Small intestine (tissue), 7 donors: Measurements from ENCODE around the gene AHCYL1. TPM values are rescaled to one million over a fixed set of nuclear protein-coding genes. Genes with fewer than 3 reads are reported as not detected.
A peak's percentile ranks its signal among the peaks of the same experiment; 100 is the strongest.

Experiments
- DNase-seq, 2 donors: peaks; one replicate each; pipeline versions ENCODE4 v3.0.0 to v3.0.0-alpha.2; 2013
- FAIRE-seq: peaks from 2 replicates; lab custom pipeline; 2012; peaks lifted over from hg19 to GRCh38; lab: Jason Lieb, UNC
- H3K27ac ChIP-seq, 3 donors: one replicate each; pipeline ENCODE4 v1.5.1; 2013; ENCODE audit warnings: low read length in 2 of 3, mild to moderate bottlenecking in 2 of 3, control low read depth in 1 of 3, inconsistent platforms in 1 of 3, low read depth in 1 of 3, moderate library complexity in 1 of 3
- H3K27me3 ChIP-seq, 3 donors: one replicate each; pipeline ENCODE4 v1.6.1; 2013; ENCODE audit warnings: low read length in 3 of 3, inconsistent platforms in 1 of 3; ENCODE audit not compliant: control insufficient read depth in 3 of 3, insufficient read depth in 3 of 3
- H3K36me3 ChIP-seq, 3 donors: one replicate each; pipeline ENCODE4 v1.6.1; 2013; ENCODE audit warnings: low read length in 3 of 3, inconsistent platforms in 1 of 3, low read depth in 1 of 3, mild to moderate bottlenecking in 1 of 3, moderate library complexity in 1 of 3; ENCODE audit not compliant: control insufficient read depth in 3 of 3, insufficient read depth in 2 of 3
- H3K4me1 ChIP-seq, 3 donors: one replicate each; pipeline ENCODE4 v1.6.1; 2013; ENCODE audit warnings: low read length in 2 of 3, inconsistent platforms in 1 of 3, low read depth in 1 of 3, mild to moderate bottlenecking in 1 of 3, moderate library complexity in 1 of 3; ENCODE audit not compliant: control insufficient read depth in 3 of 3, insufficient read depth in 2 of 3
- H3K4me3 ChIP-seq, 3 donors: one replicate each; pipeline ENCODE4 v1.5.1; 2013; ENCODE audit warnings: low read length in 3 of 3, control low read depth in 1 of 3, inconsistent platforms in 1 of 3, low read depth in 1 of 3, mild to moderate bottlenecking in 1 of 3, moderate library complexity in 1 of 3
- H3K9me3 ChIP-seq, 2 donors: one replicate each; pipeline ENCODE4 v1.6.1; 2013; ENCODE audit warnings: low read depth in 1 of 2, low read length in 1 of 2; ENCODE audit not compliant: control insufficient read depth in 2 of 2, insufficient read depth in 1 of 2
- WGBS, 3 donors: extraction: QIAGEN DNeasy Blood & Tissue Kit; methylation state at CpG; one replicate each; pipeline ENCODE4 v1.1.7; 2013; 5-methylcytosine and 5-hydroxymethylcytosine counted together
- polyA plus RNA-seq, 4 donors: library from polyadenylated mRNA; stranded (reverse) in 3 of 4; unstranded in 1 of 4; fragments of 200-250 nt in 3 of 4; fragments of 120-200 nt in 1 of 4; gene quantifications; one replicate each; pipeline versions ENCODE4 v1.2.1 to v1.2.3, GENCODE V29; 2013
- donor health status: healthy with polysubstance abuse.
- donor health status: control.
- donor health status: control.
- donor health status: Bipolar disorder and iron deficiency.
- donor health status: healthy.

AHCYL1 gene
- polyA plus RNA-seq, 4 donors, result 67.6 to 159 (median 96.8) TPM

DNA sequence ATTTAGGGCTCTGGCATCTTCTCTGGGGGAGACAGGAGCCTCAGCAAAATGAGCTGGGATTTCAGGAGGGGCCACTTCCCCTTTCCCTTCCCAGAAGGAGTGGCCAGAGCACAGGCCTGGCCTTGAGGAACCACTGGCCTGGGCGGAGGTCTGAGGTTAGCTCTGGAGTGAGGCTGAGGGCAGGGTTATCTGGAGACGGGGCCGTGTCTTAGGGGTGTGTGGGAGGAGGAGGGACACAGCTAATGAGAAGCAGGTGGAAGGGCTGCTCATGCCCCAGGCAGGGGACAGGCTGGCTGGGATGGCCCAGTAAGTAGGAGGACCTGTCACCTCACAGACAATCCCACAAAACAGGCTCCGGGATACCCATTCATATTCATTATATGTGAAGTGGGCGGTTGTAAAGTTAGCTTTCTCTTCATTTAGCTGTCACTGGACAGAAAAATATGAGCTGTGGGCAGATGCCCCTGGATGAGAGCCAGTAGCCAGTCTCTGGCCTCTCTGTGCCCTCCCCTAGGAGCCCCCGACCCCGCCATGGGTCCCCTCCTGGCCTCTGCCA is 73.5 kb downstream of the AHCYL1 start:
- H3K4me3 ChIP-seq, result no peak overlapping the region
- no peaks in the 10 kb centered on the region for H3K9me3 ChIP-seq
- DNase-seq (no peak), FAIRE-seq (no peak)
- WGBS, 3 donors, result 75 to 89% (median 87%) methylated on average over 7 of the region's 7 CpGs
- H3K27ac ChIP-seq, result no peak overlapping the region
- H3K36me3 ChIP-seq, result peaks cover 7 to 85% (median 10%) of the 10 kb centered on the region in 3 donors
- H3K27me3 ChIP-seq, result no peaks in the 10 kb centered on the region
- H3K4me1 ChIP-seq, result peaks cover 0 to 2% (median 0%) of the 10 kb centered on the region in 3 donors

DNA sequence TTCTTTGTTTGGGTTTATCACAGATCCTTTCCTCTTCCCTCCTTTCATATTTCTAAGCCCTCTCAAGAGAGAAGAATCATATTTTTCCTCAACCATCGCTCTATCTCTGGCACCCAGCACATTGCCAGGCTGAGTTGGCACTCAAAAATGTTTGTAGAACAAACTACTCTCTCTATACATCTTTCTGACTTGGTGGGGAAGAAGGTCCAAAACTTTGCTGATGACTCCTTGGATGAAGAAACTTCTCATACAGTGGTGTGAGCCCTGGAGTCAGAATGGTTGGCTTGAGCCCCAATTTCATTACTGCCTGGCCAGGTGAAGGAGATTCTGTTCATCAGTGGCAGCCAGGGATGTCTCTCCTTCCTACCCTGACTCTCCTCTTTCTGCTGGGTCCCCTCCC is 74.0 kb downstream of the AHCYL1 start:
- 78 to 100% (median 82%) methylated on average over 1 of the region's 1 CpG for WGBS, 3 donors
- FAIRE-seq (no peak), DNase-seq (no peak)
- Histone ChIP-seq H3K36me3 (peaks cover 5 to 81% (median 10%) of the 10 kb centered on the region in 3 donors), H3K27ac (no peak overlapping the region), H3K27me3 (no peaks in the 10 kb centered on the region), H3K4me3 (no peak overlapping the region), H3K9me3 (no peaks in the 10 kb centered on the region), H3K4me1 (peaks cover 0 to 2% (median 0%) of the 10 kb centered on the region in 3 donors)

DNA sequence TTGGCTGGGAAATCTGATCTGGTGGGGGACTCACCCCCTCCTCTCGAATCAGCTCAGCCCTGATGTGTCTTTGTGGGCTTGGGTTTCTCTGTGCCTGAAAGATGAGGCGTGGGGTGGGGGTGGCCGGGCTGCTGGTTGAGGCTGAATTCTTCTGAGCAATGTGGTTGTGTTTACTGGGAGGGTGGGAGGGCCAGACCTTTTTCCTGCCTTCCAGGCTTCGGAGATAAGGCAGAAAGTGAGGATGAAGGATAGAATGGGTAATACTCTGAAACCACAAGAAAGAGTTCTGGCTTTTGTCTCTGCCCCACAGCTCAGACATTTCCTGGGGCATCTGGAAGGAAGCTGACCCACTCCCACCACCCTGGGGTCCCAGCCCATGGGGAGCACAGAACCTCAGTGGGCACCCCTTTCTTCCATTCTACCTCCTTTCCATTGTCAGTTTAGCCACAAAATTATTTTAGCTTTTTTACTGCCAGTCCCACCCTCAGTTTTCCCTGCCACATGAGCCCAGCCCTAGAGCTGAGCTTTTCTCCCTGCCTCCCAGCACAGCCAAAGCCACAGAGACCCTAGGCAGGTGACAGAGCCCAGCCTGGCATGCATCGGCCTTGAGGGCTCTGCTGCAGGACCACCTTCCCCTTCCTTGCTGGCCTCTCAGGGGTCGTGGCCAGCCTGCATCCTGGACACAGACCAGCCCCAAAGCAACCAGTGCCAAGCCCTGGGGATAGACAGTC is 74.7 kb downstream of the AHCYL1 start:
- peaks cover 0 to under 1% (median 0%) of the 10 kb centered on the region in 3 donors for H3K27me3 ChIP-seq
- H3K36me3 ChIP-seq, result peaks cover 4 to 77% (median 10%) of the 10 kb centered on the region in 3 donors
- no peak overlapping the region for H3K27ac ChIP-seq
- peaks cover 0 to 2% (median 0%) of the 10 kb centered on the region in 3 donors for H3K4me1 ChIP-seq
- FAIRE-seq (no peak), DNase-seq (no peak)
- 84 to 90% (median 86%) methylated on average over 6 of the region's 6 CpGs for WGBS, 3 donors
- H3K4me3 ChIP-seq, result no peak overlapping the region
- no peaks in the 10 kb centered on the region for H3K9me3 ChIP-seq

DNA sequence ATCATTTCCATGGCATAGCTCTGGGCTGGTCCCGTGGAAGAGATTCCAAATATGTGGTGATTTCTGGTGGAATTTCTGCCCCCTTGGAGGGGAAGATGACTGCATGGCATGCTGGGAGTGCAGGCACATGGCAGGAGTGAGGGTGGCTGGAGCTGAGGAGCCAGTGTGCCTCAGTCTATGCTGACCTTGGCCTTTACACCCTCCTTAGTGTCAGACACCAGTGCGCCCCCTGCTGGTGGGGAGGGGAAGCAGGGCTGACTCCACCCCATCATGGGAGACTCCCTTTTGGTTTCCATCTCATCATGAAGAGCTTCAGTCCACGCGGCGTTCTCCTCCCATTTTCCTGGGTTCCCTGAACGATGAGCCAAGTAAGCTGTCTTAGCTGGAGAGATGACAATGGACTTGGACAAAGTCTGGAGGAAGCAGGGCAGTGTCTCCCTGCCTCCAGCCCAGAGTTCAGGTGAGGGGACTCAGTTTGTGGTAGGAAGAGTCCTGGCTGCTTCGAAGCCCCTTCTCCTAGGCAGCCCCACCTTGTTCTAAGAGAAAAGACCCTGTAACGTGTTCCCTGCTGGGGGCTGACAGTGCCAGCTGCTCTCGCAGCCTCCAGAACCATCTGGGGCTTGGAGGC is 75.6 kb downstream of the AHCYL1 start:
- Histone ChIP-seq H3K4me1 (peaks cover 0 to 2% (median 0%) of the 10 kb centered on the region in 3 donors), H3K36me3 (peaks cover 4 to 68% (median 7%) of the 10 kb centered on the region in 3 donors), H3K27me3 (peaks cover 0 to 7% (median 0%) of the 10 kb centered on the region in 3 donors), H3K27ac (no peak overlapping the region), H3K9me3 (no peaks in the 10 kb centered on the region), H3K4me3 (no peak overlapping the region)
- DNase-seq (peak; percentile 25 to 43), FAIRE-seq (no peak)
- WGBS, 3 donors, result 87 to 92% (median 87%) methylated on average over 9 of the region's 9 CpGs

DNA sequence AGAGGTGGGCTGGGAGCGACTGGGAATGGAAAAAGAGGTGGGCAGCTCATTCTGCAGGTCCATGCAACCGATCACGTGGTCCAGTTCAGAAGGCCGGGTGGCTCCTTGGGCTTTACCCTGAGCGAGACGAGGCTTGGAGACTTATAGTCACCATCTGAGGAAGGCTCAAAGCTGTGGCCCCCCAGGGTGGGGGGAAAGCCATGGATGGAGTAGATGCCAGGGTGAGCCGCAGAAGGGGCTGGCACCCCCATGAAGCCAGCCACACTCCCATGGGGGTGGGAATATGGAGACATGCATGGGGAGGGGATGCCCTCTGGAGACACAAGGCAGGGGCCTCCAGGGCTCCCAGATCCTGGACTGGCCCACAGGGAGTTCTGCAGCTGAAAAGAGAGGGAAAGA is 76.1 kb downstream of the AHCYL1 start:
- DNase-seq (no peak), FAIRE-seq (no peak)
- Histone ChIP-seq H3K4me1 (peaks cover 0 to under 1% (median 0%) of the 10 kb centered on the region in 3 donors), H3K27me3 (peaks cover 0 to 9% (median 3%) of the 10 kb centered on the region in 3 donors), H3K27ac (no peak overlapping the region), H3K4me3 (no peak overlapping the region), H3K36me3 (peaks cover 3 to 63% (median 5%) of the 10 kb centered on the region in 3 donors), H3K9me3 (no peaks in the 10 kb centered on the region)
- 97 to 99% (median 97%) methylated on average over 7 of the region's 7 CpGs for WGBS, 3 donors

DNA sequence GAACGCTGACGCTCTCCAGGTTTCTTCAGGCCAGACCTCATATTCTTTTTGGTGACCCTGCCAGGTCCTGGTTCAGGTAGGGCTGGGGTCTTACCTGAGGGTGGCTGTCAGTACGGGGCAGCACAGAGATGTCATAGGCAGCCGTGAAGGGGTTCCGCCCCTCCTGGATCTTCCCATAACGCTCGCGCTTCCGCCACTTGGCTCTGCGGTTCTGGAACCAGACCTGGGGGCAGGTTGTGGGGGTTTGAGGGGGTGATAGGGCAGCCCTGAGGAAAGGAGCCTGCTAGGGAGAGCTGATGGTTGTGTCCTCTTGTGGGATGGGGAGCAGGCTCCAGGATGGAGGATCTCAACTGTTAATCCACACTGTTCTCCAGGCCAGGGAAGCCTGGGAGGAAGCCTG is 76.8 kb downstream of the AHCYL1 start:
- Histone ChIP-seq H3K4me3 (no peak overlapping the region), H3K36me3 (peaks cover 2 to 60% (median 5%) of the 10 kb centered on the region in 3 donors), H3K27ac (no peak overlapping the region), H3K27me3 (peaks cover 0 to 15% (median 9%) of the 10 kb centered on the region in 3 donors), H3K9me3 (no peaks in the 10 kb centered on the region), H3K4me1 (no peaks in the 10 kb centered on the region)
- DNase-seq (no peak), FAIRE-seq (no peak)
- WGBS, 3 donors, result 96 to 97% (median 97%) methylated on average over 10 of the region's 10 CpGs

DNA sequence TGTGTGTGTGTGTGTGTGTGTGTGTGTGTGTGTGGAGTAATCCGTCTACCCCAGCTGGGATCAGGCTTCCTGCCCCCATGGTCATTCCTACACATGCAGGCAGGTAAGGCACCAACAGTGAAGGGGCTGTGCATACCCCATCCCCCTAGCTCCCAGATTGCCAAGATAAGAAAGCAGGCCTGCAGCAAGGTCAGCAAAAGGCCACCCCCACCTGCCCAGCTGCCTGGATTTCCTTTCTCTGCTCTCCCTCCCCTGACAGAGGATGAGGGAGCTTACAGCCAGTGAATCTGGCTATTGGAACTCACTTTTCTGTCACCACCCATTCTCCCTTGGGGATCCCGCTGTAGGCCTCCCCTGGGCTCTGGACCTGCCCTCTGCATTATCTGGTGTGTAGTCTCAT is 78.0 kb downstream of the AHCYL1 start:
- DNase-seq (no peak), FAIRE-seq (no peak)
- WGBS, 3 donors, result 86 to 96% (median 92%) methylated on average over 2 of the region's 2 CpGs
- H3K27me3 ChIP-seq, result peaks cover 8 to 27% (median 20%) of the 10 kb centered on the region in 3 donors
- H3K4me1 ChIP-seq, result no peaks in the 10 kb centered on the region
- H3K9me3 ChIP-seq, result no peaks in the 10 kb centered on the region
- H3K36me3 ChIP-seq, result peaks cover 2 to 48% (median 5%) of the 10 kb centered on the region in 3 donors
- no peak overlapping the region for H3K27ac ChIP-seq
- no peak overlapping the region for H3K4me3 ChIP-seq

DNA sequence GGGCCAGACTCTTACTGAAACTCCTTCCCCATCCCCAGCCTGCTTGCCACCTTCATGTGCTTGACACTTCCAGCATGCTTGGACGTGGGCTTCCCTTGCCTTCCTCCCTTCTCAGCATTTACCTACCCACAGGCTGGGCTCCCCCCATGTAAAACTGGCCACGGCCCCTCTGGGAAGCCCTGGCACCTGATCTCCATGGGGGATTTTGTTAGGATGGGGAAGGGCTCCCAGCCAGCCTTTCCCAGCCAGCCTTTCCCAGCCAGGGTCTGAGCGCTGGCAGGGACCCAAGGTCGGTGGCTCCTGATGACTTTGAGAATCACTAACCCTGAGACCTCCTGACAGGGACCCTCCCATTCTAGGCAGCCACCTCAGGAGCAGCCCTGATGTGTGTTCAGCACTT is 79.2 kb downstream of the AHCYL1 start:
- peaks cover 0 to 3% (median 0%) of the 10 kb centered on the region in 3 donors for H3K4me1 ChIP-seq
- no peak overlapping the region for H3K27ac ChIP-seq
- peaks cover 8 to 39% (median 31%) of the 10 kb centered on the region in 3 donors for H3K27me3 ChIP-seq
- H3K4me3 ChIP-seq, result no peak overlapping the region
- H3K36me3 ChIP-seq, result peaks cover 0 to 38% (median 2%) of the 10 kb centered on the region in 3 donors
- FAIRE-seq, result no peak
- H3K9me3 ChIP-seq, result no peaks in the 10 kb centered on the region
- WGBS, 3 donors, result 58 to 80% (median 60%) methylated on average over 4 of the region's 4 CpGs
- no peak for DNase-seq
